HG02981 (cell line): ENCODE measurements around the gene CEL.

Experiments
- ATAC-seq: cut with Tn5 transposase; IDR thresholded peaks from one replicate; pipeline ENCODE4 v1.9.1; 2021; ENCODE audit warnings: mild to moderate bottlenecking, moderate library complexity; ENCODE audit not compliant: unreplicated experiment

Gene CEL

DNA sequence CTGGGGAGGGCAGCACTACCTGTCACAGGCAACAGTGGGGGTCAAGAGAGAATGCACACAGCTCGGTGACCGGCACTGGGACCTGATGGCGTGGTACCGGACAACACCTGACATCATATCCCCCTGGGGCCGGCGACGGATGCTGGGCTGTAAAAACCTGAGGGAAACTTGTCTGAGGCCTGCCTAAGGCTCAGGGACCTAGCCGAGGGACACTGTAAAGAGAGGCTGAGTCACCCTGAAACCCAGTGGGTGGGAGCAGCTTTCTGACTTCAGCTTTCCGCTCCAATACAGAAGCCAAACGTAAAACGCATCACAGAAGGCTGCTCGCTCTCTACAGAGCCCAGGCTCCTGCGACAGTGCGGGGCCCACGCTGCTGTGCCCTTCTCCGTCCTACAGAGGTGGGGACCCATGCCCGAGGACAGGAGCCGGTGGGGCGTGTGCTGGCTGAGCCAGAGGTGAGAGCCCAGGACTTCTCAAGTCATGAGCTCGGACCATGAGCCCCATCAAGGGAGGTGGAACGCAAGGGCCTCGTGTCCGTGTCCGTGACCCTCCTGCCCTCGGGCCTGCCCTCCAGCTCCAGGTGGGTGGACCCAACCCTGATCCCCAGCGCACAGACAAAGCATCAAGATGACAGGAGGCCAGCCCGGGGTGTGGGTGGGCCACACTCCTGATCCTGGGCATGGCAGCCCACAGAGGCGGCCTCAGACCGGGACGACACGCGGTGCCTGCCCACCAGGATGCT is 54.0 kb downstream of the CEL start:
- peak; percentile 64 for ATAC-seq

DNA sequence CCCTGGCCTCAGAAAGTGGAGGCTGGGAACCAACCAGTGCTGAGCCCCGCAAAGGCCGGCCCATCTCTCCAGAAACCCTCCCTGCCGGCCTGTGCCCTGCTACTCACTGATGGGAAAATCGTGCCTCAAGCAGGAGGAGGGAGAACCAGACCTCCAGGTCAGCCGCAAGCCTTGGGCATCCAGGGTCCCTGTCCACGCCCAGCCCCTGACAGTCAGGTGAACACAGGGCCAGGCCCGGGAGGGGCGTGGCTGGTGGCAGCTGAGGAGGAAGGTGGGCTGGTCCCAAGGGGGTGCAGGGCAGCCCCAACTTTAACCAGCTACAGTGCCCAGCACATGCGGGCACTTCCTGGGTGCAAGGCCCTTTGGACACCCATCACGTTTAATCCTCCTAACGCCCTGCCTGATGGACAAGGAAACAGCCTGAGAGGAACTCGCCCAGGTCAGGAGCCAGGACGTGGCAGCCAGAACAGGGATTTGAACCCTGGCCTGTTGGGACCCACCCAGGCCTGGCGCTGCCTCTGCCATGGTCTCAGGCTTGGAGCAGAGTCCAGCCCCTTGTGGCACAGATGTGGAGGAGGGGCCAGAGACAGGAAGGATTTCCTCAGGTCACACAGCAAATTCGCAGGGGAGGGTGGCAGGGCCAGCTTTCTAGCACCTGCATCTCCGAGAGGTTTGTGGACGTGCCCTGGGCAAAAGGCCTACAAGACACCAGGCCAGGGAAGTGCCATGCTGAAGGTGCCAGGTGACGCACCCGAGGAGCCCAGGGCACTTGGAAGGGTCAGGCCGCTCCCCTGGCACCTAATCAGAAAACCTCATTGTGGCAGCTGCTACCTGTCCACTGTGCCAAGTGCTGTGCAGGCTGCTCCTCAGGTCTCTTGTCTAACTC is 54.8 kb downstream of the CEL start:
- ATAC-seq, result no peak

DNA sequence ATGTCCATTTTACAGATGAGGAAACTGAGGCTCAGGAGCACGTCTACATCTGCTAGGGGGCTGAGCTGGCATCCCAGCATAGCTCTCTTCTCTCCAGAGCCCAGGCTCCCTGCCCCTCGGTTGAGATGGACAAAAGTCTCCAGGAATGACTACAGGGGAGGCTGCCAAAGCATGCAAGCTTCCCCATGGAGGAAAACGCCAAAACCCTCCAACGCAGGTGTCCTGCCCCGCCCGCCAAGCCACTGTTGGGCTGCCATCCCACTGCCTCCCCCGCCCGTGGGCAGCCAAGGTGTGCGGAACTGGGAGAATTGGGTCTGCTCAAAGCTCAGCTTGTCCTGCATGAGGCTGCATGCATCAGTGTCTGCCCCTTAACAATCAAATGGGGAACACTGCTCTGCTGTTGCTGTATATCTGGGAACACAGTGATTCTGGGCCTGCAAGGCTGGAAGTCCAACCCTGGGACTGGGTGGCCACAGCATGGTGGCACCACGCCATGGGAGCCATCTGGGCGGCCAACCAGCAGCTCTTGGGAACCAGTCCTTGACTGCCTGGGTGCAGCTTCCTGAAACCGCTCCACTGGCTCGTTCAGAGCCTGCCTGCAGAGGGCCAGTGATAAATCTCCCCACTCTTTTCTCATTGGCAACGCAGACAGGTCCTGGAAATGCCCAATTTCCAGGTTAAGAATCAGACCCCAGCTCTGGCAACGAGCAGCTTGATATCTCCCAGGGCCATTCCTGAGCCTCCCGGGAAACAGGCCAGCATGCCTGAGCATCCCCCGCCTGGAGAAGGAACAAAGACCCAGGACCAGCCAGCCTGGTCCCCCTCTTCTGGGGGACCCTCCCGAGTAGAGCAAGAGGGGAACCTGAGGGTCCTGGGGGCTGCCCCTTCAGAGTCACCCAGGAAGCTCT is 55.7 kb downstream of the CEL start:
- no peak for ATAC-seq

DNA sequence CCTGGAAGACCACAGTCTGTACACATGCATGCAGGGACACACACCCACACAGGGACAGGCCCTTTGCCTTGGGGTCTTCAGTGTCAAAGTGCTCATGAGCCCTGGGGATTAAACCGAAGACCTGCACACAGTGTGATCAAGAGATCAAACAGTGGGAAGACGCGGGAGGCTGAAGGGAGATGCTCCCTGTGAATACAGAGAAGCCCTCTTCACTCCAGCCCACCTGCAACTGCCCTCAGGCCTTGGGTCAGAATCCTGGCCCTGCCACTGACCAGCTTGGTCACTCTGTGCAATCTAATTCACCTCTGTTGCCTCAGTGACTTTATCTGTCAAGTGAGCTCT is 56.4 kb downstream of the CEL start:
- no peak for ATAC-seq

DNA sequence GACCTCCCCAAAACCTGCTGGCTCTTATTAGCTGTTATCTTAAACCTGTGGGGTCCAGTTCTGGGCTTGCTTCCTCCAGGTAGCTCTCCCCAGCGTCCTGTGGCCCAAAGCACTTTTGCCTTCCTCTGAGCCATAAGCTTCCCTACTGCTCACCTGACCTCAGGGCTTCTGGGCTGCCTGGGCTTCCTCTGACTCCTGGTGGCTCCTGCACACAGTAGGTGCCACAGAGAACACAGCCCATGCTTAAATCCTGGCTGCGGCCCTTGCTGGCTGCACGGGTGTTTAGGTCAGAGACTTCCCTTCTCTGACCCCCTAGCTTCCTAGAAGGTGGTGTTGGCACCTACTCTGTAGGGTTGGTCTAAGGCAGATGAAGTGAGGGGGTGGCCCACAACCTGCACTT is 56.8 kb downstream of the CEL start:
- ATAC-seq, result no peak

DNA sequence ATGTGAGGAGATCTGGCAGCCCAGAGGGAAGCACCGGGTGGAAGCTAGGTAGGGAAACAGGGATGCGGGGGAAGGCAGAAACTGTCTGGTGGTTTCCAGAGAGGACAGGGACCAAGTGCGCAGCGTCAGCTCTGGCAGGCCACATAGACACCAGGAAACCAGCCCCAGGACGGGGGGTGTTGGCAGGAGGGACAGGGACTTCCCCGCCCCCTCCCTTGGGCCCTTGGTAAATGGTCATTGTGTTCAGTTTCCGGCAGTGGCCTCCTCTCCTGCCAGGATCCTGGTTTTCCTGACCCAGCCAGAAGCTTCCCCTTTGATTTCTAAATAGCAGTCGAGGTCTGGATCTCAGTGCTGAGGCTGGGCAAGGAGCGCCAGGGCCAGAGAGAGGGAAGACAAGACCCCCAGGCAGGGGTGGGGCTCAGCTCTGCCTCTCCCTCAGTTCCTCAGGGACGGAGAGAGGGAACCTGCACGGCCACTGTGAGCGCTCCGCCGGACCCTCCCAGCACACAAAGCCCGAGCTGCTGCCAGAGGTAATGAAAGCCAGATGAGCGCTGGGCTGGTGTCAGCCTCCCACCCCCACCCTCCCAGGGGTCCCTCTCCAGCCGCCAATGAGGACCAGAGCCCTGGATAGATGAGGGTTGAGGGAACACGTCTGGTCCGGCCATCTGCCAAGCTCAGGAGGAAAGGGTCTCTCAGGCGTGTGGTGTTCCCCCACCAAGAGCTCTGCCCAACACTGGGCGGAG is 57.5 kb downstream of the CEL start:
- no peak for ATAC-seq

DNA sequence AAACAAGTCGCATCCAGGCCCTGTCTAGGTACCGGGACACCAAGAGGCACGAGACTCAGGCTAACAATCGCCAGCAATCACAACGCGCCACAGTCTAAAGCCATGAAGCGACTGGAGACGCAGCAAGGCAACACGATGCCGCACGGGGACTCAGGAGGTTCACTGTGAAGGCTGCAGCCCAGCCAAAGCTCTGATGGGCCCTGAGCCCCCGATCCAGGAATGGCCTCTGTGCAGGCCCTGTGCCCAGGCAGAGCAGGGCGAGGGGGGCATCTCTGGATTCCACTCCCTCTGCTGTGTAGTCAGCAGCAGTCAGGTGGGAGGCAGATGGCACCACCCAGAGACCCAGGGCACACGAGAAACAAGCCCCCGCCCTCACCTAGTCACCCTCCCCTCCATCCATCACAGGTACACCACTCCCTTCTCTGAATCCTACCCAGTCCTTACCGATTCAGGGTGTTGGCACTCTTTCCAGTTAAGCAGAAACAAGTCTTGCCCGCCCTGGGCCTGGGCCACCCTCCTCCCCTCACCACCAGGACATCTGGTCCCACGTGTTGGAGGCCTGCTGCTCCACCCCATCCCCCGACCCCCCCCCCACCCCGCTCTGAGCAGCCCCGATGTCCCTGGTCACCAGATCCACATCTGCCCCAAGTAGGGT is 58.2 kb downstream of the CEL start:
- ATAC-seq, result no peak

DNA sequence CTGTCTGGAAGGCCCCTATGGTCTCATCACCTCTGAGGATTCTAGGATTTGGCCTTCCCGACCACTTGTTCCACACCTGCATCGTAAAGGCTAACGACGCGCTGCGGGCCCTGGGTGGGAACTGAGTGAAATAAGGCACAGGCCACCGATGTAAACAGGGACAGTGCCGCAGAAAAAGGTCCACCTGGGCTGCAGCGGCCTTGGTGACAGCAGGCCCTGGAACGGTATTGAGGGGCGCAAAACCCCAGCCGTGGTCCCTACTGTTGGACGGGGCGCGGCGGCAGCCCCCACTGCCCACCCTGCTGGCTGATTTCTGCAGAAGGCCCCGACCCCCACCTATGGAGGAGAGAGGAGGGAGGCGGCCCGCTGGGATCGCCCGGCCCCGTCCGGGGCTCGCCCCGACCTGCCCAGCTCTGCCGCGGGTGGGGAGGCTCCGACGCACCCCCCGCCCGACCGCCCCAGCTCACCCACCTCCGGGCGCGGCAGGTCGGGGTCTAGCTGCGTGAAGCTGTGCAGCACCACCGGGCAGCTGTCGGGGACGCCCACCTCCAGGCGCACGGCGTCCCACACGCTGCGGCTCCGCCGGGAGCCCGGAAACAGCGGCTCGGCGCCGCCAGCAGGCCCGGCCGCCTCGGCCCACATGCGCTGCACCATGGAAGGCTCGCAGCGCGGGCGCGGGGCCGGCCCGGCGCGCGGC is 58.9 kb downstream of the CEL start:
- peak; percentile 6 for ATAC-seq
